Activated effector memory CD4-positive, alpha-beta T cell treated with Interleukin-2 at 50 U/mL for 16 hours (primary cell): ENCODE data around the gene RAD51B.
"Not testable (repeated sequence)": the region's sequence is repeated elsewhere in the genome, so short reads cannot be mapped to it uniquely, and the experiment has no call there.

ENCODE experiments used
- DNase-seq: peaks from one replicate; pipeline ENCODE4 v3.0.0-alpha.2; 2020

The RAD51B gene

DNA sequence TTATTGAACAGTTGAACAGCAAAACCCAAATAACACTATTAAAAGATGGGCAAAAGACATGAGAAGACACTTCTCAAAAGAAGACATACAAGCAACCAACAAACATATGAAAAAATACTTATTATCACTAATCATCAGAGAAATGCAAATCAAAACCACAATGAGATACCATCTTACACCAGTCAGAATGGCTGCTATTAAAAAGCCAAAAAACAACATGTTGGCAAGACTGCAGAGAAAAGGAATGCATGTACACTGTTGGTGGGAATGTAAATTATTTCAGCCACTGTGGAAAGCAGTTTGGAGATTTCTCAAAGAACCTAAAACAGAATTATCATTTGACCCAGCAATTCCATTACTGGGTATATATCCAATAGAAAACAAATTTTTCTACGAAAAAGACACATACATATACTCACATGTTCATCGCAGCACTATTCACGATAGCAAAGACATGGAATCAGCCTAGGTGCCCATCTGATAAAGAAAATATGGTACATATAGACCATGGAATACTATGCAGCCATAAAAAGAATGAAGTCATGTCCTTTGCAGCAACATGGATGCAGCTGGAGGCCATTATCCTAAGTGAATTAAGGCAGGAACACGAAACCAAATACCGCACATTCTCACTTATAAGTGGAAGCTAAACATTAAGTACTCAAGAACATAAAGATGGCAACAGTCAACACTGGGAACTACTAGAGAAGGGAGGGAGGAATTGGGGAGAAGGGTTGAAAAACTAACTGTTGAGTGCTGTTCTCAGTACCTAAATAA, 367.1 kb downstream of the RAD51B start:
- not testable (repeated sequence) for DNase-seq

DNA sequence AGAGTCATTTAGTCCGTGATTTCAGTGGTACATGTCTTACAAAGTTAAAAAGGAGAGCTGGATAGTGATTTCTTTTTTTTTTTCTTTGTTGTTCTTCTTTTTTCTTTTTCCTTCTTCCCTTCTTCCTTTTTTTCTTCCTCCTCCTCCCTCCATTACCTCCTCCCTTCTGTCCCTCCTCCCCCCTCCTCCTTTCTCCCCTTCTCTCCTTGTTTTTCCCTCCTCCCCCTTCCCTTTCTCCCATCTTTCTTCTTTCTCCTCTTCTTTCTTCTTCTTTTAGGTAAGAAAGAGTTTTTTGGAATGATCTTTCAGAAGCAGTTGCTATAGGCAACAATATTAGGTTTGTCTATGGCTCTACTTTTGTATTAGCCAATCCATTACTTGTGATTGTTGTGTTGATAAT, 368.6 kb downstream of the RAD51B start:
- DNase-seq, result no peak

DNA sequence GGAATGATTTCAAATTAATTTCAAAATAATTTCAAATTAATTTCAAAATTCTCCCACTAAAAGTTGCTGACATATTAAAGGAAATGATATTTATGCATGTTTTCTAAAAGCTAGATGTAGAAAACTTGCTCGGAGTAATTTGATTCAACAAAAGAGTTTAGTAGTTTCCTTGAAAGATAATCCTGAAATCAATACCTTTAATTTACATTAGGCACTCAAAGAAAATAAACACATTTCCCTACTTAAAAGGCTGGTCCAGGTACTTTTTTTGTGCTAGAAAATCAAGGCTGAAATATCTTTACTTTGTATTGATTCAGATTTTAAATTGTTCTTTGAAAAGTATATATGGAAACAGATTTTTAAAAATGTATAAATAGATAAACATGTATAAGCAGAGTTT, 370.5 kb downstream of the RAD51B start:
- DNase-seq, result no peak

GRCh38 chr14:68191567-68192321, 372.2 kb downstream of the RAD51B start:
- DNase-seq, result no peak

DNA sequence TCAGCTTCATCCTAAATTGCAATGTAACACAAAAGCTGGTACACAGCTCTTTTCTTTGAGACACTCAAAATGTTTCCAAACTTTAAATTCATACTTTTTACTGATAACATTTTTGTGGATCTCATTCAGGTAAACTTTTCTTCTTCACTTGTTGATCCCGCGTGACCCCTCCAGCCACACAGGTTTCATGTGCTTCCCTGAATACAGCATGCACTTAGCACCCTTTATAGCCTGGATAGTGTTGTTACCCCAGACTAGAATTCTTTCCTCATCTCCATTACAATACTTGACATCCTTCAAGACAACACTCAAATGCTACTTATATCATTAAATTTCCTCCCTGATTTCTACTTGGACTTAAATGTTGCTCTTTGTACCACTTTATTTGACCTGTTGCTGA, 373.4 kb downstream of the RAD51B start:
- DNase-seq, result no peak

DNA sequence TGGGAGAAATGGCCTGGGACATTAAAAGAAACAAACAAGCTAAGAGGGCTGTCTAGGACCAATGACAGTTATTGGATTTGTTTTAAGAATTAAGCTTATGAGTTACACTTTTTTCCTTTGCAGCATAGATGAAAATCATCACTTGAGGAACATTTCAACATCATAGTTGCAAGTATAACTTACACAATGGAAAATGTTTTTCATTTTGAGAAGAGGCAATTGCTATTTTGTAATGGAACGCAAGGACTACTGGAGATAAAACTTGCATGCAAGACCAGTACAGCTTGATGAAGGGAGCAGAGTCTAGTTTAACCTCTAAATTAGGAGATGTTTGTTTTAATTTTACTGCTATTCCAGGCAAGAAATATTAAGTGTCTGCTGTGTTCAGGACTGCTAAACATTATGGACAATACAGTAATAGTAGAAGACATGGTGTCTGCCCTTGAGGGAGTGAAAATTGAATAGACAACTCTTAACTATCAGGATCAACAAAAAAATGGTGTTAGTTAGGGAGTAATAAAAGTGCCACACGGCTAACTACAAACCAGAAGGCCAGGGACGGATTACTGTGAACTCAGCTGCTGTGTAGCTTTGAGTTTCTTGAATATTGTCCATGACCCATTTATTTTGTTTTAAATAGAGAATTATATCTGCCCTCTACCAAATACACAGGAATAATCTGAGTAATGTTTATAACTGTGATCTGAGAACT, 374.5 kb downstream of the RAD51B start:
- DNase-seq, result no peak

DNA sequence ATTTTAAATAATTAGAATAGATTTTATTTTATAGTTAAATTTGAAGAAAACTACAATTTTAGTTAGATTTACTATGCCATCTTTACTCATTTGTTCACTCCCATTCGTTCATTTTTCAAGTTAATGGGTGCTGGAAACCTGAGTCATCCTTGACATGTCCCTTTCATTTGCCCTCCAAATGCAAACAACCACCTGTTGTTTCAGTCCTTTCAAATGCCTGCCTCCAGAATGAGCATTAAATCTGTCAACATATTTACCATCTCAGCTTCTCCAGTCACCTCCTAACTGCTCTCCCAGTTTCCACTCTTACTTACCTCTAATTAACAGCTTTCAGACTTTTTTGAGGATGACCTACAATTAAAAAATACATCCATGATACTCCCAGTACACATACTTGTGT, 375.5 kb downstream of the RAD51B start:
- DNase-seq, result no peak

DNA sequence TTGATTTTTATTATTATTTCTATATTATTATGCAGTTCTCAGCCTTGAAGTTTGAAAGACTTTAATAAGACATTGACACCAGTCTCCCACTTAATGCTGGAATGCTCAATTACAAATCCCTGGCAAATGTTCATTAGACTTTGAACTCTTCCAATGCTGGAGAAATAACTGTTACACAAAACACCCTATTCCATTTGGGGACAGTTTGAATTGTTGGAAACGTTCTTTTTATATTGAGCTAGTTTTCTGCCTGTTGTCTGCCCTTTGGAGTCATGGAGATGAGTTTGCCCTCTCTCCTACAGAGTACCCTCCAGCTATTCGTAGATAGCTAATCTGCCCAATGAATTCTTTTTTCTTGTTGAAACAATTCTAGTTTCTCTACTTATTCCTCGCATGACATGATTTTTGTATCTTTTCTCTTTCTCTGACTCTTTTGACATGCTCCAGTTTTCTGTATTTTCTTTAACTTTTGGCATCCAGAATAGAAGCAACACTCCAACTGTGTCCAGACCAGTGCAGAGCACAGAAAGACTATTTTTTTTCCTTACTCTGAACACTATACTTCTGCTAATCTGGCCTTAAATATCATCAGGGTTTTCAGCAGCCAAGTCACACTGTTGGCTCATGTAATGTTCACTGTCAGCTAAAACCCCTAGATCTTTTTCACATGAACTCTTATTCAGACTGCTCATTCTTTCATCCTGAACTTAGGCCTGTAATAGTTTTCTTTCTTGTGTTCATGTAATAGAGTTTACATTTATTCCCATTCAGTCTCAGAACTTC, 379.3 kb downstream of the RAD51B start:
- no peak for DNase-seq

DNA sequence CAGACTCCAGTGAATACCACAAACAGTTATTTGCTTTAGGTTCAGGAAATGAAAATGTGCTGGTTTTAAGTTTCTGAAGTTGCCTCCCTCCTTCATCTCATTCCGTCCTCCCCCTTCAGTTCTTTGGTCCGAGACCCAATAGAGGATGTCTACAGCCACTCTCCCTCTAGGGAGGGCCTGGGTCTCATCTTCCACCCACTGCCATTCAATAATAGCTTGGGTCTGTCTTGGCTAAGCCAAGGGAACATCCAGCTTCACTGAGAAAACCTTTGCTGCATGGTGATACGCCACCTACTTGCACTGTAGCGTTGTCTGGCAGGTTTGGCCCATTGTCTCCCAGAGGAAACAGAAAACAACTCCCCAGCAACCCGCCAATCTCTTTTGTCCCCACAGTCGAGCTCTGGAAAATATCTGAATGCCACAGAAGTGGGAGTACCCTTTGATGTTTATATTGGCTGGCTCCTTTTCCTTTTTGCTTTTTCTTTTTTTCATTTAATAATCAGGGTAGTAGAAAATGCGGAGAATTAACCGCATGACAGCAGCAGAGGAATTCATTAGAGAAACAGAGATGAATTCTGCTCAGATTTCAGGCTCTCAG, 380.1 kb downstream of the RAD51B start:
- DNase-seq, result no peak

- no peak for DNase-seq
These were observed 384.3 kb downstream of the RAD51B start for GRCh38 chr14:68203871-68204270.

DNA sequence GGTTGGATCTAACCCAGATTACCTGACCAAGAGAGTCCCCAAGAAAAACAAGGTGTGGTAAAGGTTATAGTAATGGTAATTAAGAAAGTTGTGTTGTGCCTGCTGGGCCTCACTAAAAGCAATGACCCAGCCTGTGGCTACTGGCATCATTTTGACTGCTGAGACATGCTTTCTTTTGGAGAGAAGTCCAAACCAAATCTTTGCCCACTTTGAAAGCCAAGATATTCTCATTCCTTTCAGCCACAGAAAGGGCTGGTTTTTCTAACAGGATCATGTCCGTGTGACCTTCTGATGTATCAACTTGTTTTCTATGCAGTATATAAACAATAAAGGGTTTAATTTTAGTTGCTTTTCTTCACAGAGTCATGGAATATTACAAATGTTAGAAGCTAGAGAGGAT, 388.6 kb downstream of the RAD51B start:
- no peak for DNase-seq

DNA sequence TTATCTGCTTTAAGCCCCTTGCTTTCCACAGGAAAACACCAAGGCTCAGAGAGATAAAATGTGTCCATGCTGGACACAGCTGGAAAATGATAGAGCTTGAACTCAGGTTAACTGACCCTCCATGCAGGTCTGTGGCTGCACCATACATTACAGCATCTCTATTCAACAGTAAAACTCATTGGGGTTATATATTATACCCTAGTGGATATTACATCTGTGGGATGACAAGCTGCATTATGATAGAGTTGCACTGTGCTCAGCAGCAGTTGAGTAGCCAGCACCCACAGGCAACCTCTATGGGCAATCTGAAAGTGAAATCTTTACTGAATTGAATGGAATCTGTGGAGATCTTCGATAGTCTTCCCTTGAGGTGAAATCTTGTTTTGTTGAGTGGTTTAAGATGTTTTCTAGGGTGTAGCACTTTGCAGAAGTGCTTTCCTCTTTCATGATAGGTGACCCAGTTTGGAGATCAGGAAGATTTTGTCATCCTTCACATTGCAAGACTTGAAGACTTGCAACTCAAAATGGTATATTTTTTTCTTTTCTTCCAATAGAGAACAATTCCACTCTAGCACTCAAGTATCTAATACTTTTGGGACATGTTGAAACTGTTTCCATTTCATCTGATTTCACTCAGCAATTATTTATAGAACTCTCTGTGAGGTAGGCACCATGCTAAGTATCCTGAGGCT, 389.2 kb downstream of the RAD51B start:
- DNase-seq, result no peak

DNA sequence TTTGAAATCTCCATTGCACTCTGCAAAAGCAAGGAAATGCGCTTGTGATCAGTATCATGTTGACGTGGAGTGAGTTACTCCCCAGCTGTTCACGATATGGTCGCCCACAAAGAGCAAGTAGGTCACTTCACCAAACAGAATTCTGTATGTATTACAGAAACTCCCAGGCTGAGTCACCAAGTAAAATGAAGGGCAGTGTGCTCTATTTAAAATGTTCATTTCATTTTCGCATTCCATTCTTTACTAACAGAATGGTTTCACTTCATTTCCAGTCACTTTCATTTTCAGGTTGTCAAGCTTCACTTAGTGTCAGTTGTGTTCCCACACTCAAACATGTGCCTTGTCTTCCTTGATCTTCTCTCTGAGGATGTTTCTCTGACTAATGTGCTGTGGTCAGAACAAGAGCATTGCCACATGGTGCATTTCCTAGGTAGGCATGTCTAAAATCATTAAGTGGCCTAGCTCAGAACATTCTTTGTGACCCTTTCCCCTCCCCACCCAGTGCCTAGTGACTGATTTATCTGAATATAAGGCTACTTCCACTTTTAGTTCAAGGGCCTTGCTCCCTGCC, 391.2 kb downstream of the RAD51B start:
- no peak for DNase-seq

DNA sequence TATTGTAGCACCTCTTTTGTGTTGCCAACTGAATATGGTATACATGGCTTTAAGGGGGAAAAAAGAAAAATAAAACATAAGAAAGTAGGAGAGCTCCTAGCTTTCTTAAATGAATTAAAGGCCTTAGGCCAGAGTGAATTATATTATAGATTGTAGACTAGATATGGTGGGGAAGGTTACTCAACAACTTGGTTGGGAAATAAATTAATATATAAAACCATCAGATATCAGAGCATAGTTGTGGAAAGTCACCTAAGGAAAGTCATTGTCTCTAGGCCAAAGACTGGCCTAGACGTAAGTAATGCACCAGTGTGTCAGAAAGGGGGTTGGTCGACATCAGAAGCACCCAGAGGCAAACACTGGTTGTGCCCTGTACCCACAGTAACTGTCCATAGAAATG, 391.8 kb downstream of the RAD51B start:
- no peak for DNase-seq

GRCh38 chr14:68211886-68212285, 392.3 kb downstream of the RAD51B start:
- DNase-seq, result no peak

DNA sequence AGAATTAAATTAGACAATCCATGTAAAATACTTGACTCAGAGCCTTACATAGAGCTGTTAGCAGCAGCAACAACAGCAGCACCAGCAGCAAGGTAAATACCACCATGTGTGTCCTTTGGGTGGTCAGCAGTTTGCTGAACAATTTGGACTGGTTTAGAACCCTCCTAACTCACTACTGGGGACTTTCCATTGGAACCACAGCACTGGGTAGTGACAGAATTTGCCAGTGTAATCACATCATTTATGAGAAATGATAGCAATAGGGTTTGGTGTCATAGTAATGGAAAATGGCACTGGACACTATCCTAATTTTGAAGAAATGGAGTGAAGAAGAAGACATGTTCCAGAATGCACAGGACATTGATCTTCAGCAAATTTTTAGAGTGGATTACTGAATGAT, 392.8 kb downstream of the RAD51B start:
- DNase-seq, result no peak

DNA sequence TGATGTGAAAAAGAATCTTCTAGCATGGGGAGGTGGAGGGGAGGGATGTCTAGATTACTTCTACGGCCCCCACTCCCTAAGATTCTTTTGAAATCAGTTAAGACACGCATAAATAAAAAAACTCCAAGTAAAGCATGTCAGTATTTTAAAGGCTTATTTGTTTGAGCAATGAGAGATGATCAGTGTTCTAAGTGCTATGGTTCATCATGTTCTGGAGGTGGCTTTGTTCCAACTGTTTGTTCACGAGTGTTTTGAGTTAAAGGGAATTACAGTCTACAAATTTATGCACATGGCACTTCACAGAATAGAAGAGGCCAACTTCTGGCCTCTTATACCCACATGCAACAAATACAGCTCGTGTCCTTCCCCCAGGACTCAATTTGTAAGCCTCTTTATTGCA, 394.9 kb downstream of the RAD51B start:
- DNase-seq, result no peak

DNA sequence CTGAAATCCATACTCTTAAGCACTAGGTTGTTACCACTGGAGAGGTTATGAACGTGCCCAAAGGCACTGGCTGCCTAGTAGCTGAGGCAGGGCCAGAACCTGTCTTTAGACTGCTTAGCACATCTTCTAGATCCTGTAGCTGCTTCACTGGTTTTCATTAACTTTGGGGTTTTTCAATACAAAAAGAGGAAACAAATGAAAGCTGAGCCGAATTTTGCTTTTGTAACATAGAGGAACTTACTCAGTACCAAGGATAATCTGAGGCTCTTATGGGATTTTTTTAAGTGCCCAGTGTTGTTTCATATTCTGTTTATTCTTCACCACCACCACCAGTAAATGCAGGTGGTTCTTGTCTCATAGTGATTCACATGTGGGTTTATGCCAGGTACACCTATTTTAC, 396.1 kb downstream of the RAD51B start:
- DNase-seq, result no peak

DNA sequence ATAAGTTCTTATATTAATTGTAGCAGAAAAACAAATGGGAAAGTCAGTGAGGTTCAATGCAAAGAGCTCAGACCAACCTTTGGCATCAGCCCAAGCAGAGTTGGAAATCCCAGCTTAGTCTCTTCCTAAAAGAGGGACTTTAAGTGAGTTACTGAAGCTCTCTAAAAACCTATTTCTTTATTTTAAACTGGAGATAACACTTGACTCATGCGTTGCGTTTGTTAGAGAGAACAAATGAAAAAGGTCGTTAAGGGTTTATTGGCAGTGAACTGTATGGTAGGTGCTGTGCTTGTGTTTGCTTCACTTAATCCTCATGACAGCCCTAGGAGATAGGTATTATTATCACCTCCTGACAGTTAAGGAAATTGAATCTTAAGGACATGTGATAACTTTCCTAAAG, 396.5 kb downstream of the RAD51B start:
- no peak for DNase-seq

- DNase-seq, result no peak
These were observed 397.4 kb downstream of the RAD51B start for GRCh38 chr14:68216957-68217356.

DNA sequence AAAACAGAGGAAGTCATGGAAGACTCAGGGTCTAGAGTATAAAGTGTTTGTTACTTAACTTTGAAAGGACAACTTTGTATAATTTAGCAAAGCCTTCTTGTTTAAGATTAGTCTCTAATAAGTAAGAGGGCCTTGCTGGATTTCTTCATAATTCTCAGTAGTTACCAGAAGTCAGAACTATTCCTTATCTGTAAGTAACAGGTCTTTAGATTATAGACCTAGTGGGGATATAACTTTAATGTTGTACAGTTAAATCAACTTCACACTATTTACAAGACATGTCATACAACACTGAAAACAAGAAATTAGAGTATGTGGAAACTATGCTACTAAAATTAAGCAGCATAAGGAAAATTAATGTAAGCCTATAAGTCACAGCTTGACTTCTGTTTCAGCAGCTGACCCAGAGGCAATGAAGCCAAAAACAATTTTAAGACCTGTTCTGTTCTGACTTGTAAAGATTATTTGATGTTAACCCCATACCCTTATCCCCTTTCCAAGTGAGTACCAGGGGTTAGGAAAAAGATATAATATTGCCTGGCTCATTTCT, 398.3 kb downstream of the RAD51B start:
- DNase-seq, result no peak
